Pancreas (tissue), 10 donors: ENCODE measurements around the gene ADAM22. TPM values are rescaled to one million over a fixed set of nuclear protein-coding genes. Genes with fewer than 3 reads are reported as not detected.

Experiments
- ATAC-seq, 4 donors: fragments of 200-7000 bp; cut with Tn5 transposase; one replicate each; pipeline versions ENCODE4 v1.8.0 to v1.9.1; 2020; ENCODE audit warnings: mild to moderate bottlenecking in 4 of 4, moderate library complexity in 4 of 4
- DNase-seq, 6 donors: peaks; one replicate each; pipeline ENCODE4 v3.0.0-alpha.2; 2020
- FAIRE-seq: peaks from 2 replicates; lab custom pipeline; 2012; peaks lifted over from hg19 to GRCh38; lab: Jason Lieb, UNC
- H3K27ac ChIP-seq, 4 donors: fragments of 200-600 bp; sonication (generic); 1 replicate in 3 of 4; 2 replicates in 1 of 4; pipeline versions ENCODE4 v1.5.0 to v1.8.0; 2020
- H3K27me3 ChIP-seq, 4 donors: fragments of 200-600 bp; one replicate each; pipeline ENCODE4 v1.8.0; 2021
- H3K36me3 ChIP-seq, 3 donors: fragments of 200-600 bp; sonication (generic) in 1 of 3; one replicate each; pipeline versions ENCODE4 v1.5.0 to v1.8.0; 2020 to 2021
- H3K4me1 ChIP-seq, 3 donors: fragments of 200-600 bp; one replicate each; pipeline ENCODE4 v1.8.0; 2021
- H3K4me3 ChIP-seq, 4 donors: fragments of 200-600 bp; sonication (generic) in 2 of 4; one replicate each; pipeline versions ENCODE4 v1.5.0 to v1.8.0; 2020 to 2021
- H3K9me3 ChIP-seq, 4 donors: fragments of 200-600 bp; one replicate each; pipeline ENCODE4 v1.8.0; 2021
- WGBS, 2 donors: extraction: QIAGEN DNeasy Blood & Tissue Kit; methylation state at CpG; one replicate each; pipeline ENCODE4 v1.1.7; 2013; 5-methylcytosine and 5-hydroxymethylcytosine counted together
- intact Hi-C, 3 donors: fragments of 100-400 bp; cut with DNase I; formaldehyde crosslinking; loops; one replicate each; pipeline versions ENCODE4 v1.11.1 to v1.14.2; 2022
- polyA plus RNA-seq, 2 donors: library from polyadenylated mRNA; stranded (reverse); fragments of 200-250 nt; gene quantifications; one replicate each; pipeline ENCODE4 v1.2.3, GENCODE V29; 2013
- total RNA-seq, 6 donors: library from RNA; stranded (reverse); fragmentation: NEBNext Ultra II Directional in 4 of 6; extraction: Animal tissue kit (Norgen Biotek cat#: 25700) in 4 of 6; gene quantifications; one replicate each; pipeline versions ENCODE4 v1.2.1 to v1.2.4, GENCODE V29; 2021 to 2023
- TF ChIP-seq, protein P1 (sequence below), 4 donors: fragments of 200-600 bp; sonication (generic) in 3 of 4; IDR thresholded peaks; one replicate each; pipeline versions ENCODE4 v1.5.0 to v1.8.0; 2021; ENCODE audit warnings: antibody characterized with exemption in 4 of 4
- donor health status: healthy with polysubstance abuse.
- donor health status: DM: no; HTN: no; CAD: no; lungs with moderate emphysema.
- donor health status: DM: no; HTN: no; CAD: no.
- donor health status: control.
- donor health status: control.
- donor health status: Bipolar disorder and iron deficiency.
- donor health status: DM: yes; HTN: yes; CAD: no.
- donor health status: DM: no; HTN: no; CAD: no.
- donor health status: DM: no; HTN: no; CAD: no.
- donor health status: DM: yes; HTN: yes; CAD: no.

Gene ADAM22
- total and polyA plus RNA-seq, 8 donors, result 0.30 to 2.8 (median 0.93) TPM

DNA sequence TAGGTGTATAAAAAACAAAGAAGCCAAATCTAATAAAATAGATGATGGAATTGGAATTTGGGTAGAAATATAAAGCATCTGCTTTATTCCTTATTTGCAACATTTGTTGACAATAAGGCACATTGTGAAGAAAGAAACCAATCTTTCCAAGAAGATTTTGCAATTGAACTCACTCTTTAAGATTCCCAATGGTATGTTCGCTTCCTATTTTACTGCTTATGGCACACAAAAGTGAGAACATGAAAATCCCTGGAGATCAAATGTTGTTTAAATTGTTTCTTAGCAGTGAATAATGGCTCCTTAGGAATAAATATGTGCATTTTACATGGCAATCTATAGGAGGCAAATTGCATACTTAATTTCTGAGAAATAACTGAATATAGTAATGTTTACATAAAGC, 84.5 kb downstream of the ADAM22 start:
- no peak for FAIRE-seq
- intact Hi-C loops, result no loop called here

DNA sequence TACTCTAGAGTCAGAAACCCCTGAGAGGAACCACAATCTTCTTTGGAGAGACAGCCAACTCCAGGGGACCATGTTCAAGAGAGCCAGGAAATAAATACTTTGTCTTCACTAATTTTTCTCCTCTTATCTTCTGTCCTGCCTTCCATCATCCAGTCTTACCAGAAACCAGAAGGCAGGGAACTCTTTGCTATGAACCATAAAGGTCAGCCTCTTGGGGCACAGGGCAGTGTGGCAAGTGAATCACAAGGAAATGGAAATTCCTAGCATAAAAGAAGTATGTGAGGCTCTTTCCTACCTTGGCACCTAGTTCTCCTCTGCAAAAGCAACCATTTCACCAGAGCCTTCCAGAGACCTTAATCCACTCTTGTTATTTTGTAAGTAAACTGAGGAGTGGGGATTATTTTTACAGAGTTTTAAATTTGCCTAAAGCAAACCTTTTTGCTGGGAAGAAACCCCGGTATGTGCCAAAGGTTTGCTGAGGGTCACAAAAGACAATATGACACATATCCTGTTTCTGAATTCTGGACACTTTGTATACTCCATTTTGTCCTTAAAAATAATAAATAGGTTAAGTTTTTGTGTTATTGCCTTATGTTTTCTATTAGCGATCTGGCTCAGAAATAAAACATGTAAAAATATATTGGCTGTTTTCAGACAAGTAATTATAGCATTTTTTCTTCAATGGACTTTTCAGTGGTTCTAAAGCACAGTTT, 87.1 kb downstream of the ADAM22 start:
- Histone ChIP-seq H3K4me3 (no peak overlapping the region), H3K36me3 (no peaks in the 10 kb centered on the region), H3K27me3 (no peaks in the 10 kb centered on the region), H3K9me3 (no peaks in the 10 kb centered on the region), H3K4me1 (no peaks in the 10 kb centered on the region), H3K27ac (no peak overlapping the region)
- FAIRE-seq (no peak), ATAC-seq (no peak), DNase-seq (no peak)
- TF ChIP-seq, protein P1, sequence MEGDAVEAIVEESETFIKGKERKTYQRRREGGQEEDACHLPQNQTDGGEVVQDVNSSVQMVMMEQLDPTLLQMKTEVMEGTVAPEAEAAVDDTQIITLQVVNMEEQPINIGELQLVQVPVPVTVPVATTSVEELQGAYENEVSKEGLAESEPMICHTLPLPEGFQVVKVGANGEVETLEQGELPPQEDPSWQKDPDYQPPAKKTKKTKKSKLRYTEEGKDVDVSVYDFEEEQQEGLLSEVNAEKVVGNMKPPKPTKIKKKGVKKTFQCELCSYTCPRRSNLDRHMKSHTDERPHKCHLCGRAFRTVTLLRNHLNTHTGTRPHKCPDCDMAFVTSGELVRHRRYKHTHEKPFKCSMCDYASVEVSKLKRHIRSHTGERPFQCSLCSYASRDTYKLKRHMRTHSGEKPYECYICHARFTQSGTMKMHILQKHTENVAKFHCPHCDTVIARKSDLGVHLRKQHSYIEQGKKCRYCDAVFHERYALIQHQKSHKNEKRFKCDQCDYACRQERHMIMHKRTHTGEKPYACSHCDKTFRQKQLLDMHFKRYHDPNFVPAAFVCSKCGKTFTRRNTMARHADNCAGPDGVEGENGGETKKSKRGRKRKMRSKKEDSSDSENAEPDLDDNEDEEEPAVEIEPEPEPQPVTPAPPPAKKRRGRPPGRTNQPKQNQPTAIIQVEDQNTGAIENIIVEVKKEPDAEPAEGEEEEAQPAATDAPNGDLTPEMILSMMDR (IDR thresholded peaks at IDR 0.05), result no peak
- 89 to 91% methylated on average over 2 of the region's 2 CpGs for WGBS, 2 donors
- intact Hi-C loops, result no loop called here

More for the DNA sequence above, 84.5 kb downstream of the ADAM22 start:
- DNase-seq (no peak), ATAC-seq (no peak)
- Histone ChIP-seq H3K36me3 (no peaks in the 10 kb centered on the region), H3K9me3 (no peaks in the 10 kb centered on the region), H3K4me3 (no peak overlapping the region), H3K27me3 (no peaks in the 10 kb centered on the region), H3K27ac (no peak overlapping the region), H3K4me1 (no peaks in the 10 kb centered on the region)
- TF ChIP-seq, protein P1 (IDR thresholded peaks at IDR 0.05), result no peak
- WGBS, 2 donors, result 96% methylated on average over 1 of the region's 1 CpG

DNA sequence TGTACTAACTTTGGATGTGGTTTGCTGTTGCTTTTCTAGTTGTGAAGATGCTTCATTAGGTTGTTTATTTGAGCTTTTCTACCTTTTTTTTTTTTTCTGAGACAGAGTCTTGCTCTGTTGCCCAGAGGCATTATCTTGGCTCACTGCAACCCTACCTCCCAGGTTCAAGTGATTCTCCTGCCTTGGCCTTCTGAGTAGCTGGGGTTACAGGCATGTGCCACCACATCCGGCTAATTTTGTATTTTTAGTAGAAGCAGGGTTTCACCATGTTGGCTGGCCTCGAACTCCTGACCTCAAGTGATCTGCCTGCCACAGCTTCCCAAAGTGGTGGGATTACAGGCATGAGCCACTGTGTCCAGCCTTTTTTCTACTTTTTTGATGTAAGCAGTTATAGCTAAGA, 93.7 kb downstream of the ADAM22 start:
- Histone ChIP-seq H3K9me3 (no peaks in the 10 kb centered on the region), H3K4me1 (no peaks in the 10 kb centered on the region), H3K27me3 (no peaks in the 10 kb centered on the region), H3K4me3 (no peak overlapping the region), H3K36me3 (no peaks in the 10 kb centered on the region), H3K27ac (no peak overlapping the region)
- TF ChIP-seq, protein P1 (IDR thresholded peaks at IDR 0.05), result no peak
- intact Hi-C loops, result no loop called here
- ATAC-seq (no peak), FAIRE-seq (no peak), DNase-seq (no peak)
- WGBS, 2 donors, result 84 to 94% methylated on average over 2 of the region's 2 CpGs

DNA sequence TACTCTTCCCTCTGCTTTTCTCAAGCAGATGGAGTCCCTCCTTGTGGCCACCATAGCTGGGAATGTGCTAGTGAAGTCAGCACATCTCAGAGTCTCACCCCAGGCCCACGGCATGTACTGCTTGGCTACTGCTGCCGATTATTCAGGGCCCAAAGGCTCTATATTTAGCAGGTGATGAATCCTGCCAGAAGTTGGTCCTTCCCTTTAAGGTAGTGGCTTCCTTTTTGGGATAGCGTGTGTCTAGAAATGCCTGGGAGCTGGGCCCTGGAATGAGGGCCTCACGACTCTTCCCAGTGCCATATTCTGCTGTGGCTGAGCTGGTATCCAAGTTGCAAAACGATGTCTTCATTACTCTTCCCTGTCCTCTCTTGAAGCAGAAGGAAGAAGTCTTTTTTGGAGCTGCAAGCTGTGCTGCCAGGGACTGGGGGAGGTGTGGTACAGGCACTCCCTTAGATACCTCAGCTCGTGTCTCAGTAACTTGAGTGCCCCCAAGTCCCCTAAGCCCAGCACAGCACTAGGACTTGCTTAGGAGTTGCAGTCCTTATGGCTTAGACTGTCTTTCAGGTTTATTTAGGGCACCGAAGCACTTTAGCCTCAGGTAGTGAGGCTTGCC, 100.1 kb downstream of the ADAM22 start:
- intact Hi-C loops, result no loop called here
- FAIRE-seq (no peak), DNase-seq (no peak), ATAC-seq (no peak)
- Histone ChIP-seq H3K27me3 (no peaks in the 10 kb centered on the region), H3K4me3 (no peak overlapping the region), H3K36me3 (no peaks in the 10 kb centered on the region), H3K27ac (no peak overlapping the region), H3K9me3 (no peaks in the 10 kb centered on the region), H3K4me1 (no peaks in the 10 kb centered on the region)
- WGBS, 2 donors, result 82 to 93% methylated on average over 7 of the region's 7 CpGs
- TF ChIP-seq, protein P1 (IDR thresholded peaks at IDR 0.05), result no peak

DNA sequence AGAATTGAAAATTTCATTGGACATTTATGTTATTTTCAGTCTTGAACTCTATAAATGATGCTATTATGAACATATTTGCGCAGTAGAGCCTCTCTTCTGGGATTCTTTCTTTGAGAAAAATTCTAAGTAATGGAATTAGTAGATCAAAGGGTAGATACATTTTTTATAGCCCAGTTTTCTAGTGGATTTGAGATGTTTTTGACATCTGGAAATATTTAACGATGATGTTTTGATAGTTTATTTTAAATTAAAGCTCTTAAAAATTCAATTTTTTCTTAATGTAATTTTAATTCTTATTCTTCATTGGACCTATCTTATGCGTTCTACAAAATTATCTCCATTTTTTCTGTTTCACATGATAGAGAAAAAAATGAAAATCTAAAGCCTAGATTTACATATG, 103.0 kb downstream of the ADAM22 start:
- no peaks in the 10 kb centered on the region for H3K4me1 ChIP-seq
- no peak overlapping the region for H3K4me3 ChIP-seq
- no peak for DNase-seq
- intact Hi-C loops, result no loop called here
- no peak overlapping the region for H3K27ac ChIP-seq
- H3K9me3 ChIP-seq, result no peaks in the 10 kb centered on the region
- TF ChIP-seq, protein P1 (IDR thresholded peaks at IDR 0.05), result no peak
- no peaks in the 10 kb centered on the region for H3K27me3 ChIP-seq
- ATAC-seq, result no peak
- H3K36me3 ChIP-seq, result no peaks in the 10 kb centered on the region
- no peak for FAIRE-seq
- WGBS, 2 donors, result 83% methylated on average over 3 of the region's 3 CpGs
